ENCODE measurements around the gene TXNL4A.
A peak's percentile ranks its signal among the peaks of the same experiment; 100 is the strongest.
"Not testable (repeated sequence)": the region's sequence is repeated elsewhere in the genome, so short reads cannot be mapped to it uniquely, and the experiment has no call there.

The TXNL4A gene, protein sequence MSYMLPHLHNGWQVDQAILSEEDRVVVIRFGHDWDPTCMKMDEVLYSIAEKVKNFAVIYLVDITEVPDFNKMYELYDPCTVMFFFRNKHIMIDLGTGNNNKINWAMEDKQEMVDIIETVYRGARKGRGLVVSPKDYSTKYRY

DNA sequence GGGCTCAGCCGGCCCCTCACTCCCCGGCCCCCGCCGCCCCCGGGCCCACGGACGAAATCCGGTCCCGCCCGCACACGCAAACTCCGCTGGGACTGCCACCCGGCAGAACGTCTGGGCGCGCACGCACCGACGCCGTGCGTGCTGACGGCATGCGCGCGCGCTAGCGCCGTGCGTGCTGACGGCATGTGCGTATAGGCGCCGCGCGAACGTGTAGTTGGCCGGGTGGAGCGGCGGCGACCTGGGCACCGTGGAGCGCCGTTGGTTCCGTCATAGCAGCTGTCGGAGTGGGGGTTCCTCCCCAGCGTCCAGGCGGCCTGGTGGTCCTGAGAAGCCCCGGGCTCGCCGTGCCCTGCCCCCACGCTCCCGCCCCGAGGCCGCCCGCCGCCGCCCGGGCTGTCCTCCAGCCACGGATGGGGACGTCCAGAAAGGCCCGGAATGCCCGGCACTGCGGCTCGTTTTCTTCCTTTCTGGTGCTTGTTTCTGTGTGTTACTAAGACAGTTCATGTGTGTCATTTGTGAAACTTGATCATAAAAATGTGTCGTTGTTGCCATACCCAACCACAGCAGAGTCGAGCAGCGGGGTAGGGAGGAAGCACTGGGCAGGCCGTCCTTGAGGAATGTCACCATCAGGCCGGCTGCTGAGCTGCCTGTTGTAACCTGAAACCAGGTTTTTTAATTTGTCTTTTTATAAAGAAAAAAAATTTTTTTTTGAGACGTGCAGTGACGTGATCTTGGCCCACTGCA, at the start of gene TXNL4A:
Gene TXNL4A (minus strand): TSS at position 113 of the 744 bp plus-strand sequence. CDS start 171 bp downstream, outside the sequence.
- peak; percentile 72 for DNase-seq

DNA sequence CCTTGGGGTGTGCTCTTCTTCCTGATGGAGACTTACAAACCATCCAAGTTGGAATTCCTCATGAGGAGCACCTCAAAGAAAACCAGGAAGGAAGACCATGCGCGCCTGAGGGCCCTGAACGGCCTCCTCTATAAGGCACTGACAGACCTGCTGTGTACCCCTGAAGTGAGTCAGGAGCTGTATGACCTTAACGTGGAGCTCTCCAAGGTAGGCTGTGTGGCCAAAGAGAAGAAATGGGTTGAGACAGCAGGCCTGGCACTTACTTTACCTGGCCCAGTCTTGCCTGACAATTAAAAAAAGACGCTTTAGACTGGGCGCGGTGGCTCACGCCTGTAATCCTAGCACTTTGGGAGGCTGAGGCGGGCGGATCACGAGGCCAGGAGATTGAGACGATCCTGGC, 48.9 kb upstream of the TXNL4A start:
- DNase-seq, result no peak

DNA sequence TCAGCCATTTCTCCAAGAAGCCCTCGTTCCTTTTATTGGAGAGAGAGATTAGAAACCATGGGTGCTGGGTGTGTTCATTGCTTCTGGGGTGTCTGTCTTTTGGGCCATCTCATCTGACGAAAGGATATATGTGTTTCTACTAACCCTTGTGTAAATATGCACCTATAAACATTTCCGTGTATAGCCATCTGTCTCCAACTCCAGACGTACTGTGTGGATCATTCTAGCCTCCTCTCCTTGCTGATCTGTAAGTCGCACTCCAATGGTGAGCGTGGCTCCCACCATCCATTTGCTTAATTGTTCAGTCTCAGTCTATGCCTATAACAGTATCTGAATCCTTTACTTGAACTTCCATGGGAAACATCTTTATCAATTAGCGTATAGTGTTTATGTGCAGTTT, 47.6 kb upstream of the TXNL4A start:
- no peak for DNase-seq

DNA sequence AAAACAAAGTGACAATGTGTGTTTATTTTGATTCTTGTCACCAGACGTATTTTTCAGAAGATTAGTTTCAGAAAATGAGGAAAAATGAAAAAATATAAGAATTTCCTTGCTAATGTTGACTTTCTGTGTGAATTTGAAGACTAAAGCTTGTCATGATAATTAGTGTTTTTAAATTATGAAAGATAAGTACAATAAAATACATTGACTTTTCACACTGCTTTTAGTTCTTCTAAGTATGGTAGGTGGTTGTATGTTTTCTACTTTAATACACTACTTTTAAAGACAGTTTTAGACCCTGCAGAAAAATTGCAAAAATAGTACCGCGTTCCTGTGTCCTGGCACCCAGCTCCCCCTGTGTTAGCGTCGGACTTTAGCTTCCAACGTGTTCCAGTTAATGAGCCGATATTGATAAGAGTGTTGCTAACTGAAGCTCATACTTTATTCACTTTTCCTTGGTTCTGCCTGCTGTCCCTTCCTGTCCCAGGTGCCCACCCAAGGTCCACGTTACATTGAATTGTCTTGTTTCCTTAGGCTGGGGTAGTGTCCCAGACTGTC, 46.6 kb upstream of the TXNL4A start:
- DNase-seq, result no peak

DNA sequence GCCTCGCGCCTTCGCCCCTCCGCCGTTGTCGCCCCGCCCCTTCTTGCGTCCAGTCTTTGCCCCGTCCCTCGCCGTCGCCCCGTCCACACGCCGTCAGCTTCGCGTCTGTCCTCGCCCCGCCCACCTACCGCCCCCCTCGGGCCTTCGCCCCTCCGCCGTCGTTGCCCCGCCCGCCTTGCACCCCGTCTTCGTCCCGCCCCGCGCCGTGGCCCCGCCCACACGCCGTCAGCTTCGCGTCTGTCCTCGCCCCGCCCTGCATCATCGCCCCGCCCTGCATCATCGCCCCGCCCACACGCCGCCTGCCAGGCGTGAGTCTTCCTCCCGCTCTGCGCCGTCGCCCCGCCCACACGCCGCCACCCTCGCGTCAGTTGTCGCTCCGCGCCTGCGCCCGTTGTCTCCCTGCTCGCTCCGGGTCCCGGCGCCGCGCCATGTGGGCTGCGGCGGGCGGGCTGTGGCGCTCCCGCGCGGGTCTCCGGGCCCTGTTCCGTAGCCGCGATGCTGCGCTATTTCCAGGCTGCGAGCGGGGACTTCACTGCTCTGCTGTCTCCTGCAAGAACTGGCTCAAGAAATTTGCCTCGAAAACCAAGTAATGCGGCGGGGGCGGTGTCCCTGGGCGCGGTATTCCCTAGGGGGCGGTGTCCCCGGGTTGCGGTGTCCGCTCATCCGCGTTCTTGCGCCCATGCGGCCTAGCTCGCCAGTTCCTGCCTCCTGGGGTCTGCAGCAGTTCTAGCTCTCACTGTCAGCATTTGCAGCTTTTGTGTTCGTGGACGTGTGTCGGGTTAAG, 45.9 kb upstream of the TXNL4A start, which contains the start of gene RBFA:
Gene RBFA (plus strand): TSS at position 367 of the 784 bp plus-strand sequence. CDS start 62 bp downstream, at position 429.
- DNase-seq, result peak; percentile 97

DNA sequence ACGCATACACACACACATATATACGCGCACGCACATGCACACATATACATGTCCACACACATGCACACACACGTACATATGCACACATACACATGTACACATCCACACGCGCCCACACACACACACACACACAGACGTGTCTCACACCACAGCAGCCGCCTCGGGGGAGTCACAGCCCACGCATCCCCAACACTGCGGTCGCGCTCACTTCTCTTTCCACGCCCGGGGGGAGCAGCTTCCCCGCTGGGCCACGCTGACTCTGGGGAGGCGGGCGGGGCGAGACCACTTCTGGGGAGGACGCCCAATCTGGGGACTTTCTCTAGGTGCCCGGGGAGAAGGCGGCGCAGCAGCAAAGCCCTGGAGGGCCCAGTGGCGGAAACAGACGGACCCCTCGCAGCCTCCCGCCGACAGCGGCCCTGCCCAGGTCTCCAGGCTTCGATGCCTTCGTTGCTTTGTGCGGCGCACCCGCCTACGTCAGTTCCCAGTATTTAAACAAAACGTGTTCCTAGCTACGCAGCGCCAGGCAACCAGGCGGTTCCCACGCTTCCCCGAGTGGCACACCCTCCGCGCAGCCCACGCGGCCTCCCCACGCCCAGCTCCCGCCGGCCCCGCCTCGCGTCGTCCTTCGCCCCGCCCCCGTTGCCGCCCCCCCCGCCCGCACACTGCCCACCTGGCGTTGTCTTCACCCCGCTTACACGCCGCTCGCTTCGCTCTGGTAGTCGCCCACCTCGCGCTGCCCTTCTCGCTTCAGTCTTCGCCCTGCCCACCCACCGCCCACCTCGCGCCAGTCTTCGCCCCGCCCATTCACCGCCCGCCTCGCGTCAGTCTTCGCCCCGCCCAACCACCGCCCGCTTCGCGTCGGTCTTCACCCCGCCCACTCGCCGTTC, 45.1 kb upstream of the TXNL4A start:
- peak; percentile 97 for DNase-seq

DNA sequence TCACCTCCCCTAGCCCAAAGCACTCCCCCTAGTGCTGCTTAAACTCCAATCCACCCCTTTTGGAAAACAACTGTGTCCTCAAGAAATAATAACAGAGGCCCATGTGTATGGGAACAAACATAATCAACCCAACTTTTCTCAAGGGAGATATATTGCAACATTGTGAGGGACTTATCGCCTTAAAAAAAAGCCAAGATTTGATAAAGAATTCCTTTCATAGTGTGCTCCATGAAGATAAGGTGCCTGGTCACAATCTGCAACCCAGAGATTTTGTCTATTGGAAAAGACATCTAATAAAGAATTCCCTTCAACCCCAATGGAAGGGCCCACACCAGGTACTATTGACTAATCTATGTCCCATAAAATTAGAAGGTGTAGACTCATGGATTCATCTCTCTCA, 41.3 kb upstream of the TXNL4A start:
- DNase-seq, result no peak

DNA sequence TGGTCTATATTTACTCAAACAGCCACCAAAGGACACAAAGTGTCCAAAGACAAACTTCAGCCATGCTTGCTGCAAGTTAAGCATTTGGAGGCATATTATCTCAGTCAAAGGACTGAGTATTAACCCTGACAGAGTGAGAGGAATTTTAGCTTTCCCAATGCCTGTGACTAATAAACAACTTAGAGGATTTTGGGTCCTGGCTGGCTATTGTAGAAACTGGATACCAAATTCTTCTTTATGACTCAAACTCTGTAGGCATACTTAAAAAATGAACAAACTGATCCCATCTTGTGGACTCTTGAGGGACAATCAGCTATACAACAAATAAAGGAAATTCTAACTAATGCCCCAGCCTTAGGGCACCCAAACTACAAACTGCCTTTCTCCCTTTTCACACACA, 39.4 kb upstream of the TXNL4A start:
- not testable (repeated sequence) for DNase-seq

DNA sequence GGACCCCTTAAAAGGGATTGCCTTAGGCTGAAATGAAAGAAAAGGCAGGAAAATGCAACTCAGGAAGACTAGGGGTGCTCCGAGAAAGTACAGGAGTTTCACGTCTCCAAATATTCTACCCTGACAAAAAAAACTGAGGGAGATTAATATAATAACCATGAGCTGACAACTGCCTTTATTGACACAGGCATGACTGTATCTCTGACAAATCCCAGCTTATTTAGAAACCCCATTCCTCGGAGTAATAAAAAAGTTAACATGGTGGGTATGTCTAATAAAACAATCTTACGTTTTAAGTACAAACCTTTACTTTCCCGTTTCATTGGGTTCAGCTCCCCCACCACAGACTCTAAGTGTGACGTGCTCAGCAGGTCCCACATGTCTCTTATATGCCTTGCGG, 38.0 kb upstream of the TXNL4A start:
- no peak for DNase-seq

DNA sequence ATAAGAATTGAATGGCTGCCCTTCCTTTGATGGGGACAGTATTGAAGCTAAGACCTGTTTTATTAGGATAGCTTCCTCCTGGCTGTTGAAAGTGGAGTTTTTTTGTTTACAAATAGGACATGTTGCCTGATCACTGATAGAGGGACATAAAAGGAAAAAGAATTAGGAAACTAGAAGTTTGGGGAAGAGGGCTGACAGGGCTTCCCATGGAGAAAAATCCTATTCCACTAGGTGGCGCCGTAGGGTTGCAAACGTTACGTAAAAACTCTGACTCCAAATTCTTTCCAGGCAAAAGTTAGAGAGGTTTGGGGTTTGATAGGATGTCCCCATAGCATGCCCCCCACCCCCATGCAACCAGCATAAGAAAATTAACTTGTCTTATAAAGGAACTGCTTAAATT, 34.8 kb upstream of the TXNL4A start:
- DNase-seq, result no peak

DNA sequence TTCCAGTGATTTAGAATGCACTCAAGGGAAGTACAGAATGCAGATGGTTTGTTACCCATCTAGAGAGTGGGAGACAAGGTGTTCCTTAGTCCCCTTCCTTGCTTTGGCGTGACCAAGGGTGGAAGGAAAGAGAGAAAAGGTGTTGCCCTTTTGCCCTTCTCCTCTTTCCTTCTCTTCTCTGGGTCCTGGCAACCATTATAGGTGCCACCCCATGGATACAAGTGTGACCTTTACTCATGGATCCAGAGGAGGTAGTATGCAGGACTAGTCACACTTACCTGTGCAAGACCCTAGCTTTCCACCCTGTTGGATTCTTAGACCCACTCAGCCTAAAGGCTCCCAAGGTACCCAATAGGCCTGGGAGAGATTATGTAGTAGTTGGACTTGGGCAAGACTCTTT, 34.2 kb upstream of the TXNL4A start:
- DNase-seq, result no peak

DNA sequence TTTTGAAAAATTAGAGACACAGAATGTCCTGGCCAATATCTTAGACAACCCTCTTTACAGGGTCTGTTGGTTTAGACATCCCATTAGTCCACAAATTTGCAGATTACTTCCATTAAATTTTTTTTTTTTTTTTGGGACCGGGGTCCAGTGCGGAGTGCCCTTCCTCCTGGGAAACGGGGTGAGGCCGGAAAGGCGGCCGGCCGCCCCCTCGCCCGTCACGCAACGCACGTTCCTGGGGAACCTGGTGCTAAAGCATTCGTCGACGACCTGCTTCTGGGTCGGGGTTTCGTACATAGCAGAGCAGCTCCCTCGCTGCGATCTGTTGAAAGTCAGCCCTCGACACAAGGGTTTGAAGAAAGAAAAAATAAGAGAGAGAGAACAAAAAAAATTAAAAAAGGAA, 24.4 kb upstream of the TXNL4A start:
- DNase-seq, result no peak

DNA sequence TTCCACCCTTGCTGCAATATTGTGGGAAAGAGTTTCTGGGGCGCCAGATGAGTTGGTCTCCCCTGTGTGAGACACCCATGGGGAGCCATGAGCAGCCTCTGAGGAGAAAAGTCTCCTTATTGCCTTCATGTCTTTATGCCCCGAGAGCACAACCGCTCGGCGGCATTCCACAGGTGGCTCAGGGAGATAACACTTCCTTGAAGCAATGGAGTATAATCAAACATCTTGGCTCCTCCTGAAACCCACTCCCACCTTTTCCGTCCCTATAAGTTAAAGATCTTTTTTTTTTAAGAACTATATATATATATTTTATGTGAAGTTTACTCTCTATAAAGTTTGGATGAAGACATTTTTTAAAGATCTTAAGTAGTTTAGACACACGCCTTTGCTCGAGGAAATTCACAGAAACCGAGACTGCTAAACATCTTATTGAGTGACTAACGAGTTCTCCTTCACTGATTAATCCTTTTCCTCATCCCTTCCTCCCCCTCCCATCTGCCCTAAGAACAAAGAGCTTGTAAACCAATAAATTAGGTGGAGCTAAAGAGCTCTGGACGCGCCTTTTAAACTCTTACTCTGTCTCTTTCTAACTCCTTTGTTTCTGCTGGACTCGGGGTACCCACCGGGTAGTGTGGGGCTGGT, 23.3 kb upstream of the TXNL4A start:
- DNase-seq, result not testable (repeated sequence)

DNA sequence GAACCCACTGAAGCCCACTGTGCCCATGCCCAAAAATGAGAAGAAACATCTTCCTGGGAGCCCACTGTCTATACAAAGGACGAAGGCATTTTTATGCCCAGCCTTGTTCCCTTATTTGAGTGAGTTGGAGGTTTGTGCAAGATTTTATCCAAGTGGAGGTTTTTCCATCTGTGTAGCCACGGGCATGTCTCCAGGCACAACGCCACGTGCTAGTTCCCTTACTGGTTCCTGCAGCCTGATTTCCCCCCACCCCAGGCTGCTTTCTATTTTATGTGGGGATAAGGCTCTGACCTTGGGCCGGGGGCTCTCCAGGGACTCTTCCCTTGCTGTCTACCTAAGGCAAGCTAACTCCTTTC, 22.2 kb upstream of the TXNL4A start:
- DNase-seq, result peak; percentile 65

DNA sequence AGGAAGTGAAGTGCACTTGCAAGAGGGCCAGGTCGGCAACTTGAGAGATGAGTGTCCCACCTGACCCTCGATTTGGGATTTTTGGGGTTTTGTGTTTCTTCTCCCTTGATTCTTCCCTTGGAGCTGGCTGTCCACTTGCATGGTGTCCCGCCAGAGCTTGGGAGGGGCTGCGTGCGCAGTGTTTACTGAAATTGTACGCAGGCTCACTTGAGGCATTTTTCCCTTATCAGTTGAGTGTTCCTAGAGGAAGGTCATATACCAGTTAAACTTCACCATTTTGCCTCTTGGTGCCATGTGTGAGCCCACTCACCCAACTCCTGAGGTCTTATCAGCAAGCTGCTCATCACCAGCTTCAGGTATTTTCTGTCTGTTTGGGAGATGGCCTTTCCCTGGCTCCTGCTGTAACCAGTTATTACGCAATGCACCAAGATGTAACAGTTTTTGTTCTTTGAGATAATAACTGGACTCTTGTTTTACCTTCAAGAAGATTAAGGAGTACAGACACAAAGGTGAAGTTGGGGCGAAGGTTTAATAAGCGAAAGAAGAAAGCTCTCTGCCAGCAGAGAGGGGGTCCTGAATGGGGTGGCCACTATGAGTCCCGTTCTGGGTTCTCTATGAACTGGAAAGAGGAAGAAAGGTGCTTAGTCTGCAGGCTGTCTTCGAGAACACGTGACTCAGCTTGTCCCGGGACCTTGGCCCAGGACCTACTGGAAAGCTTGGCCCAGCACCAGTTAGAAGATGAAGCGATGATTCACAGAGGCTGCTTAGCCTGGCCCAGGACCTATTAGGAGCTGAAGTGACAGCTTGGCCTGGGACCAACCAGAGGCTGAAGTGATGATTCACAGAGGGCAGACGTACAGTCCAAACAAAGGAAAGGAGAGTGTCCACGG, 21.5 kb upstream of the TXNL4A start:
- DNase-seq, result peak; percentile 90

DNA sequence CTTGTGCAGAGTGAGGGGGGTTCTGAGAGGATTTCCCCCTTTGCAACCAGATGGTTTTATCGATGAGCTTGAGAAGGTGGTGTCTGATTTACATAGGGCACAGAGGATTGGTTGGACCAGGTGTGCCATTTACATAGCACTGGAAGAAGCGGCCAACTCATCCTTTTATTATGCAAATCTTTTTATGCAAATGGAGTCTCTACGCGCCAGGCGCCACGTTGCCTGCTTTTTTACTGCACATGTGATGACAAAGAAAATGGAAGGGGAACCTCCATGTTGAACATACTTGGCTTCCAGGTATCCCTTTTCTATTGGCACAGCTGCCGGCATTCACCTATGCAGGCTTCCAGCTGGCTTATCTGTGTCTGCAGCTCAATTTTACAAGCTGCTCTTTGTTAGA, 18.4 kb upstream of the TXNL4A start:
- no peak for DNase-seq

DNA sequence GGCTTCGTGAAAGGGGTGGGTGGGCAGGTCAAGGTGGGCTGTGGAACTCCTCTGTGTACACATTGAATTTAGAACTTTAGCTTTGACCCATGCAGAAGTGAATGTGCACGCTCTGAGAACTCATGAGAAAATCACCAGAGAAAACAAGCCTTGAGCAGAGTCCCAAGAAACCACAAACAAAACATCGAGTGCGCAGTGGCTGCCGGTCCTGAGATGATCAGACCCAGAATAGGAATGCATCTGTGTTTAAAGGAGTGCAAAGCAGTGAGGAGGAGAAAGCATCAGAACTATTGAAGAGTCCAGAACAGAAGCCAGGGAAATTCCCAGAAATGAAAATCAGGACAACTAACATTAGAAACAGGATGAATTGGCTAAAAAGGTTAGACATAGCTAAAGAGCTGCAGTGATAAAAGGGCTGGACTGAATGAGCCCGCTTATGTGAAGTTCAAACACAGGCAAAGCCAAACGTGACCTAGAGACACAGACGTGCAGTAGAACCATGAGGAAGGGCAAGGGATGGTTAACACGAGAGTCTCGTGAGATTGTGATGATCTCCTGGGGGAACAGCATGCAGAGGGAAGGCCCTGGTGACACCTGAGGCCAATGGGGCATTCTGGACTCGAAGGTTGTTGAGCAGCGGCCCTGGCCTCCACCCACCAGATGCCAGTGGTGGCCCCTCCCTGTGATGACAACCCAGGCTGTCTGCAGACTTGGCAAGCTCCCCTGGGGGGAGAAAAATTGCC, 16.4 kb upstream of the TXNL4A start:
- no peak for DNase-seq

DNA sequence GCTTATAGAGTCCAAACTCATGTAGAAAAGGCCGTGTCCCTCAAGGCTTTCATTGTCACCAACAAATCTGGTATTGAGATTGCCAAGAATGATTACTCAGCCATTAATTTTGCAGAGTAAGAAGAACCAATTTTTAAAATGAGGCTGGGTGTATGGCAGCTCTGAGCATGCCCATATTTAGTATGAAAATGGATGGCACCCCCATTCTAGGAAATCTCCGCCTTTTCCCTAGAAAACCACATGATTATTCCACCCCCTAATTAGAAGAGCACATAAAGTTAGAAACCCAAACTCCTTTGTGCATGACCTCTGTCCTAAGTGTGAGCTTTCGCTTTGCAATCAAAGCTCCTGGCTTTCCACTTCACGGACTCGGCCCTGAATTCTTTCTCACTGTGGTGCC, 14.1 kb upstream of the TXNL4A start:
- no peak for DNase-seq

DNA sequence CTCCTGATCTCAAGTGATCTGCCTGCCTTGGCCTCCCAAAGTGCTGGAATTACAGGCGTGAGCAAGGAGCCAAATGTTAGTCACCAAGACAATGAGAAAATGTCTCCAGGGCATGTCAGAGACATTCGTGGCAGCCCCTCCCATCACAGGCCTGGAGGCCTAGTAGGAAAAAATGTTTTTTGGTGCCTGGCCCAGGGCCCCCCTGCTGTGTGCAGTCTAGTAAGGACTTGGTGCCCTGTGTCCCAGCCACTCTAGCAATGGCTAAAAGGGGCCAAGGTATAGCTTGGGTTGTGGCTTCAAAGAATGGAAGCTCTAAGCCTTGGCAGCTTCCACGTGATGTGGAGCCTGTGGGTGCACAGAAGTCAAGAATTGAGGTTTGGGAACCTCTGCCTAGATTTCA, 12.5 kb upstream of the TXNL4A start:
- DNase-seq, result no peak

DNA sequence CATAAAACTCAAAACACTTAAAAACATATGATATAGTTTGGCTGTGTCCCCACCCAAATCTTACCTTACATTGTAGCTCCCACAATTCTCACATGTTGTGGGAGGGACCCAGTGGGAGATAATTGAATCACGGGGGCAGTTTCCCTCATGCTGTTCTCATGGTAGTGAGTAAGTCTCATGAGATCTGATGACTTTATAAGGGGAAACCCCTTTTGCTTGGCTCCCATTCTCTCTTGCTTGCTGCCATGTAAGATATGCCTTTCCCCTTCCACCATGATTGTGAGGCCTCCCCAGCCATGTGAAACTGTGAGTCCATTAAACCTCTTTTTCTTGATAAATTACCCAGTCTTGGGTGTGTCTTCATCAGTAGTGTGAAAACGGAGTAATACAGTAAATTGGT, 11.3 kb upstream of the TXNL4A start:
- not testable (repeated sequence) for DNase-seq

All from NCI-H446 treated with DMSO at 0.1 percent for 48 hours (cell line).